ENCODE results near the gene BBC3.
"Not testable (repeated sequence)": the region's sequence is repeated elsewhere in the genome, so short reads cannot be mapped to it uniquely, and the experiment has no call there.

BBC3 gene

GRCh38 chr19:47257411-47258169 lies 26.6 kb upstream of the BBC3 start:
- DNase-seq = no peak

GRCh38 chr19:47256693-47257410 lies 25.9 kb upstream of the BBC3 start:
- peak; percentile 99 for DNase-seq

- no peak for DNase-seq
These were observed 25.1 kb upstream of the BBC3 start, which contains the start of gene CCDC9 for GRCh38 chr19:47255879-47256692. CCDC9 (plus strand) TSS chr19:47256525; CDS start chr19:47258401, 1,876 bp downstream.

GRCh38 chr19:47253970-47254369 lies 23.0 kb upstream of the BBC3 start:
- no peak for DNase-seq

GRCh38 chr19:47253467-47253881 lies 22.5 kb upstream of the BBC3 start:
- DNase-seq = no peak

- not testable (repeated sequence) for DNase-seq
These were observed 22.0 kb upstream of the BBC3 start for GRCh38 chr19:47253016-47253415.

GRCh38 chr19:47247308-47247990 lies 16.4 kb upstream of the BBC3 start:
- DNase-seq = peak; percentile 82

GRCh38 chr19:47243776-47244547 lies 13.0 kb upstream of the BBC3 start:
- peak; percentile 95 for DNase-seq

GRCh38 chr19:47243364-47243775 lies 12.4 kb upstream of the BBC3 start:
- DNase-seq = no peak

- no peak for DNase-seq
These were observed 11.0 kb upstream of the BBC3 start for GRCh38 chr19:47241919-47242577.

- peak; percentile 87 for DNase-seq
These were observed 10.3 kb upstream of the BBC3 start for GRCh38 chr19:47240996-47241918.

GRCh38 chr19:47240556-47240955 lies 9.6 kb upstream of the BBC3 start:
- no peak for DNase-seq

GRCh38 chr19:47239610-47240296 lies 8.8 kb upstream of the BBC3 start:
- DNase-seq = peak; percentile 69

GRCh38 chr19:47239152-47239551 lies 8.2 kb upstream of the BBC3 start:
- DNase-seq = no peak

- no peak for DNase-seq
These were observed 5.2 kb upstream of the BBC3 start for GRCh38 chr19:47236072-47236675.

GRCh38 chr19:47232422-47233211 lies 1.6 kb upstream of the BBC3 start:
- no peak for DNase-seq

GRCh38 chr19:47231215-47232054 lies 436 bp upstream of the BBC3 start:
- peak; percentile 93 for DNase-seq

Data from activated T-cell treated with anti-CD3 and anti-CD28 coated beads, Interleukin-2, amount 50 U/mL, for 1 hour (primary cell).